Endothelial cell of umbilical vein (primary cell): ENCODE measurements around the gene LIPI.
"Not testable (repeated sequence)": the region's sequence is repeated elsewhere in the genome, so short reads cannot be mapped to it uniquely, and the experiment has no call there.

ENCODE experiments used
- CTCF ChIP-seq, 2 donors: IDR thresholded peaks; 1 replicate in 1 of 2; 2 replicates in 1 of 2; pipeline ENCODE4 v1.5.1; 2011; ENCODE audit warnings: low read length in 2 of 2, mild to moderate bottlenecking in 2 of 2, moderate library complexity in 2 of 2, control low read depth in 1 of 2, inconsistent platforms in 1 of 2, low read depth in 1 of 2; ENCODE audit not compliant: insufficient read depth in 1 of 2; ENCODE audit errors: extremely low read depth in 1 of 2
- EZH2 ChIP-seq: IDR thresholded peaks from 2 replicates; pipeline ENCODE4 v1.6.1; 2012; ENCODE audit warnings: borderline replicate concordance, low read depth, mild to moderate bottlenecking, moderate library complexity, low read length, inconsistent platforms; ENCODE audit not compliant: severe bottlenecking
- JUN ChIP-seq: IDR thresholded peaks from 2 replicates; pipeline ENCODE4 v1.6.1; 2011; ENCODE audit warnings: borderline replicate concordance, low read depth; ENCODE audit not compliant: insufficient read length, insufficient read depth
- MYC ChIP-seq: IDR thresholded peaks from one replicate; pipeline ENCODE4 v1.6.1; 2011; ENCODE audit warnings: mild to moderate bottlenecking, low read depth, low read length
- POLR2A ChIP-seq: IDR thresholded peaks from 2 replicates; pipeline ENCODE4 v1.6.1; 2012; ENCODE audit warnings: low read depth, mild to moderate bottlenecking, control low read depth, low read length
- POLR2AphosphoS5 ChIP-seq: IDR thresholded peaks from 2 replicates; pipeline ENCODE4 v1.6.1; 2012; ENCODE audit warnings: low read depth, mild to moderate bottlenecking, control low read depth, low read length, moderate library complexity; ENCODE audit not compliant: insufficient read depth

- TF ChIP-seq EZH2; POLR2A; JUN; CTCF (IDR thresholded peaks at IDR 0.05; ENCODE audit: extremely low read depth in 1 of 2, insufficient read depth in 1 of 2, low read depth in 1 of 2, low read length in 2 of 2); POLR2AphosphoS5; MYC: not testable (repeated sequence)
These were observed 151.6 kb downstream of the LIPI start for GRCh38 chr21:14058995-14059627.
